SK-N-SH treated with all-trans-retinoic acid at 6 μM for 48 hours (cell line): ENCODE results near the gene ATOH8.

Experiments
- ATAC-seq: fragments of 200-7000 bp; cut with Tn5 transposase; 3 replicates; pipeline ENCODE4 v1.9.1; 2020; ENCODE audit warnings: mild to moderate bottlenecking, moderate library complexity
- ARNTL ChIP-seq: fragments of 450-650 bp; formaldehyde crosslinking; IDR thresholded peaks from 2 replicates; pipeline ENCODE4 v1.5.0; 2020; ENCODE audit warnings: low read depth, mild to moderate bottlenecking, moderate library complexity, borderline replicate concordance
- BACH2 ChIP-seq: fragments of 250-450 bp; sonication (Bioruptor Pico); IDR thresholded peaks from 2 replicates; pipeline ENCODE4 v1.9.0; 2021; ENCODE audit warnings: mild to moderate bottlenecking, borderline replicate concordance
- CSDC2 ChIP-seq: fragments of 250-450 bp; sonication (Bioruptor Pico); IDR thresholded peaks from 2 replicates; pipeline ENCODE4 v1.5.0; 2020; ENCODE audit warnings: mild to moderate bottlenecking, moderate library complexity
- ESRRG ChIP-seq: fragments of 250-450 bp; sonication (Bioruptor Pico); IDR thresholded peaks from 2 replicates; pipeline ENCODE4 v1.6.1; 2021; ENCODE audit warnings: mild to moderate bottlenecking
- GLIS3 ChIP-seq: fragments of 250-450 bp; sonication (Bioruptor Pico); IDR thresholded peaks from 2 replicates; pipeline ENCODE4 v1.5.0; 2020; ENCODE audit warnings: mild to moderate bottlenecking, moderate library complexity
- ISL1 ChIP-seq: fragments of 250-450 bp; sonication (Bioruptor Pico); IDR thresholded peaks from 2 replicates; pipeline ENCODE4 v2.1.2; 2022; ENCODE audit warnings: mild to moderate bottlenecking, moderate library complexity
- OSR1 ChIP-seq: fragments of 250-450 bp; sonication (Bioruptor Pico); IDR thresholded peaks from 2 replicates; pipeline ENCODE4 v1.8.0; 2022; ENCODE audit warnings: moderate library complexity, mild to moderate bottlenecking, inconsistent platforms
- PPARA ChIP-seq: fragments of 250-450 bp; sonication (Bioruptor Pico); IDR thresholded peaks from 2 replicates; pipeline ENCODE4 v1.5.0; 2020; ENCODE audit warnings: mild to moderate bottlenecking, borderline replicate concordance
- SNAI2 ChIP-seq: fragments of 250-450 bp; sonication (Bioruptor Pico); IDR thresholded peaks from 2 replicates; pipeline ENCODE4 v1.5.0; 2020; ENCODE audit warnings: mild to moderate bottlenecking, moderate library complexity
- TCF4 ChIP-seq: fragments of 250-450 bp; sonication (Bioruptor Pico); IDR thresholded peaks from 2 replicates; pipeline ENCODE4 v1.8.0; 2021; ENCODE audit warnings: mild to moderate bottlenecking, moderate library complexity, borderline replicate concordance
- ZC3H10 ChIP-seq: fragments of 250-450 bp; sonication (Bioruptor Pico); IDR thresholded peaks from 2 replicates; pipeline ENCODE4 v1.5.1; 2021; ENCODE audit warnings: mild to moderate bottlenecking, moderate library complexity
- ZFP3 ChIP-seq: fragments of 250-450 bp; sonication (Bioruptor Pico); IDR thresholded peaks from 2 replicates; pipeline ENCODE4 v1.5.0; 2020; ENCODE audit warnings: mild to moderate bottlenecking, moderate library complexity
- ZFP30 ChIP-seq: fragments of 450-650 bp; formaldehyde crosslinking; IDR thresholded peaks from 2 replicates; pipeline ENCODE4 v1.5.0; 2022; ENCODE audit warnings: mild to moderate bottlenecking, moderate library complexity
- ZNF565 ChIP-seq: fragments of 450-650 bp; formaldehyde crosslinking; conservative IDR thresholded peaks from 2 replicates; pipeline ENCODE4 v1.5.0; 2020; ENCODE audit warnings: low read depth, mild to moderate bottlenecking, moderate library complexity
- ZNF70 ChIP-seq: fragments of 450-650 bp; formaldehyde crosslinking; IDR thresholded peaks from 2 replicates; pipeline ENCODE4 v1.5.0; 2020; ENCODE audit warnings: mild to moderate bottlenecking, moderate library complexity
- ZNF8 ChIP-seq: fragments of 450-650 bp; formaldehyde crosslinking; IDR thresholded peaks from 2 replicates; pipeline ENCODE4 v1.5.0; 2020; ENCODE audit warnings: mild to moderate bottlenecking, moderate library complexity
- TF ChIP-seq, protein P1 (sequence below): fragments of 250-450 bp; sonication (Bioruptor Pico); IDR thresholded peaks from 2 replicates; pipeline ENCODE4 v1.5.1; 2020; ENCODE audit warnings: low read depth, mild to moderate bottlenecking, moderate library complexity
- TF ChIP-seq, protein P2 (sequence below): fragments of 250-450 bp; sonication (Bioruptor Pico); IDR thresholded peaks from 2 replicates; pipeline ENCODE4 v1.8.0; 2021; ENCODE audit warnings: low read depth, mild to moderate bottlenecking, moderate library complexity, borderline replicate concordance
- TF ChIP-seq, protein P3 (sequence below): fragments of 250-450 bp; sonication (Bioruptor Pico); IDR thresholded peaks from 2 replicates; pipeline ENCODE4 v1.8.0; 2020; ENCODE audit warnings: mild to moderate bottlenecking, moderate library complexity, borderline replicate concordance
- TF ChIP-seq, protein P4 (sequence below): fragments of 250-450 bp; sonication (Bioruptor Pico); IDR thresholded peaks from 2 replicates; pipeline ENCODE4 v1.5.1; 2021; ENCODE audit warnings: mild to moderate bottlenecking, moderate library complexity
- TF ChIP-seq, protein P5 (sequence below): fragments of 250-450 bp; sonication (Bioruptor Pico); IDR thresholded peaks from 2 replicates; pipeline ENCODE4 v1.5.0; 2020; ENCODE audit warnings: mild to moderate bottlenecking, moderate library complexity

Gene ATOH8

DNA sequence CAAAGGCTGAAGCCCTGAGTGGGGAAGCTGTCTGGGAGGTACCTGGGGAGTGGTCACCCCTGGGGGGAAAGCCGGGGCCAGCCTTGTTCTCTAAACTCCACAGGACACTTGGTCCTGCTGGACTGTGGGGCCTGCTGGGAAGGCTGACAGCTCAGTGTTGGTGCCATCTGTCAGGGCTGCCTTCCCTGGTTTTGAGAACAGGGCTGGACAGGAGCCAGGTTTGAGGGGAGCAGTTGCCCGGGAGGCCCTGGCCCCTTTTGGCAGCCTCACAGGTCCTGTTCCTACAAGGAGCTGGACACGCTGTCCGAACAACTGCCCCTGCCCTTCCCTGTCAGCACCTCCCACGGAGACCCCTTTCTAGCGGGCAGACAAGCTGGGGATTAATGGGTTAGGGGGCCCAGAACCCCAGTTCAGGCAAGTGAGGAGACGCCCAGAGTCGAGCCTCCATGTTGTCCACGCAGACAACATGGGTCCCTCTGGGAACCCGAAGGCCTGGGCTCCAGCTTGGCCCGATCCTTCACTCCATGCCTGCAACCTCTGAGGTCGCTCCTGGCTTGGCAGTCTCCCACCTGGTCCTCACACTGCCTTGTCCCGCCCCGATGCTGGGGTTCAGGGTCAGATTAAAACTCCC is 40.8 kb downstream of the ATOH8 start (continued):
- TF ChIP-seq ZNF70 (CRISPR knock-in tag) (no peak), ISL1 (CRISPR knock-in tag) (no peak), ZNF565 (CRISPR knock-in tag) (no peak)

DNA sequence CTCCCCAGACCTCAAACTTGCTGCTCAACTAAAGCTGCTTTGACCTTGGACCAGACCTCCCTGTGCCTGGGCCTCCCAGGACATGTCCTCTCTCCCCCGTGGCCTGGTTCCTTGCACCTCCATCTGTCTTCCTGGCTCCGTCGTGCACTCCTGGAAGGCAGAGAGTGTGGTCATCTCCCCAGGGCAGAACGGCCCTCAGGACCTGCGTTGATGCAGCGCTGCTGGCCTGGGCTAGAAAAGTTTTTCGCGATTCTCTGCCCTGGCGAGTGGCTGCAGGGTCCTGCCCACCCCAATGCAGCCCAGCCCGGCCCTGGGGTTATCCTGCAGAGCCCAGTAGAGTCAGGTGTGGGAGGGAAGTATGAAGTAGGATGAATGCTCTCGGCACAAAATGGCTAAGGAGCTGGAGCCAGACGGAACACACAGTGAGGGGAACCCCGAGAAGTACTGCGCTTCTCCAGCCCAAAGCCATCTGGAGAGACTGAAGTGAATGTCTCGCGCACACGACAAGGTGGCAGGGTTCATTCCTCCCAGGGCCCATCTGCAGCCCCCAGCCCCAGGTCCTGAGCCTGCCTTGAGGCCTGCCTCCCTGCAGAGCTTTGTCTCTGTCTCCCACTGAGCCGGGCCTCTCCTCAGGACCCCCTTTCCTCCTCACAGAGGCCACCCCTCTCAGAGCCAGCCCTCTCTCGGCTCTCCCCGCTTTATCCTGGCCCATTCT is 41.7 kb downstream of the ATOH8 start:
- TF ChIP-seq ISL1 (CRISPR knock-in tag) (no peak), SNAI2 (CRISPR knock-in tag) (no peak), BACH2 (CRISPR knock-in tag) (no peak), ZFP3 (CRISPR knock-in tag) (no peak), CSDC2 (CRISPR knock-in tag) (no peak), ZNF70 (CRISPR knock-in tag) (no peak), ESRRG (CRISPR knock-in tag) (no peak), ZFP30 (no peak), ZNF565 (CRISPR knock-in tag) (no peak), PPARA (CRISPR knock-in tag) (no peak), GLIS3 (CRISPR knock-in tag) (no peak), TCF4 (CRISPR knock-in tag) (no peak), OSR1 (CRISPR knock-in tag) (no peak), ZC3H10 (no peak), ZNF8 (CRISPR knock-in tag) (no peak)
- TF ChIP-seq, protein P1, sequence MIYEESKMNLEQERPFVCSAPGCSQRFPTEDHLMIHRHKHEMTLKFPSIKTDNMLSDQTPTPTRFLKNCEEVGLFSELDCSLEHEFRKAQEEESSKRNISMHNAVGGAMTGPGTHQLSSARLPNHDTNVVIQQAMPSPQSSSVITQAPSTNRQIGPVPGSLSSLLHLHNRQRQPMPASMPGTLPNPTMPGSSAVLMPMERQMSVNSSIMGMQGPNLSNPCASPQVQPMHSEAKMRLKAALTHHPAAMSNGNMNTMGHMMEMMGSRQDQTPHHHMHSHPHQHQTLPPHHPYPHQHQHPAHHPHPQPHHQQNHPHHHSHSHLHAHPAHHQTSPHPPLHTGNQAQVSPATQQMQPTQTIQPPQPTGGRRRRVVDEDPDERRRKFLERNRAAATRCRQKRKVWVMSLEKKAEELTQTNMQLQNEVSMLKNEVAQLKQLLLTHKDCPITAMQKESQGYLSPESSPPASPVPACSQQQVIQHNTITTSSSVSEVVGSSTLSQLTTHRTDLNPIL, result no peak
- TF ChIP-seq, protein P2, sequence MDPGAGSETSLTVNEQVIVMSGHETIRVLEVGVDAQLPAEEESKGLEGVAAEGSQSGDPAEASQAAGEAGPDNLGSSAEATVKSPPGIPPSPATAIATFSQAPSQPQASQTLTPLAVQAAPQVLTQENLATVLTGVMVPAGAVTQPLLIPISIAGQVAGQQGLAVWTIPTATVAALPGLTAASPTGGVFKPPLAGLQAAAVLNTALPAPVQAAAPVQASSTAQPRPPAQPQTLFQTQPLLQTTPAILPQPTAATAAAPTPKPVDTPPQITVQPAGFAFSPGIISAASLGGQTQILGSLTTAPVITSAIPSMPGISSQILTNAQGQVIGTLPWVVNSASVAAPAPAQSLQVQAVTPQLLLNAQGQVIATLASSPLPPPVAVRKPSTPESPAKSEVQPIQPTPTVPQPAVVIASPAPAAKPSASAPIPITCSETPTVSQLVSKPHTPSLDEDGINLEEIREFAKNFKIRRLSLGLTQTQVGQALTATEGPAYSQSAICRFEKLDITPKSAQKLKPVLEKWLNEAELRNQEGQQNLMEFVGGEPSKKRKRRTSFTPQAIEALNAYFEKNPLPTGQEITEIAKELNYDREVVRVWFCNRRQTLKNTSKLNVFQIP (CRISPR knock-in tag), result no peak
- TF ChIP-seq, protein P3, sequence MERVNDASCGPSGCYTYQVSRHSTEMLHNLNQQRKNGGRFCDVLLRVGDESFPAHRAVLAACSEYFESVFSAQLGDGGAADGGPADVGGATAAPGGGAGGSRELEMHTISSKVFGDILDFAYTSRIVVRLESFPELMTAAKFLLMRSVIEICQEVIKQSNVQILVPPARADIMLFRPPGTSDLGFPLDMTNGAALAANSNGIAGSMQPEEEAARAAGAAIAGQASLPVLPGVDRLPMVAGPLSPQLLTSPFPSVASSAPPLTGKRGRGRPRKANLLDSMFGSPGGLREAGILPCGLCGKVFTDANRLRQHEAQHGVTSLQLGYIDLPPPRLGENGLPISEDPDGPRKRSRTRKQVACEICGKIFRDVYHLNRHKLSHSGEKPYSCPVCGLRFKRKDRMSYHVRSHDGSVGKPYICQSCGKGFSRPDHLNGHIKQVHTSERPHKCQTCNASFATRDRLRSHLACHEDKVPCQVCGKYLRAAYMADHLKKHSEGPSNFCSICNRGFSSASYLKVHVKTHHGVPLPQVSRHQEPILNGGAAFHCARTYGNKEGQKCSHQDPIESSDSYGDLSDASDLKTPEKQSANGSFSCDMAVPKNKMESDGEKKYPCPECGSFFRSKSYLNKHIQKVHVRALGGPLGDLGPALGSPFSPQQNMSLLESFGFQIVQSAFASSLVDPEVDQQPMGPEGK (CRISPR knock-in tag), result no peak
- TF ChIP-seq, protein P4, sequence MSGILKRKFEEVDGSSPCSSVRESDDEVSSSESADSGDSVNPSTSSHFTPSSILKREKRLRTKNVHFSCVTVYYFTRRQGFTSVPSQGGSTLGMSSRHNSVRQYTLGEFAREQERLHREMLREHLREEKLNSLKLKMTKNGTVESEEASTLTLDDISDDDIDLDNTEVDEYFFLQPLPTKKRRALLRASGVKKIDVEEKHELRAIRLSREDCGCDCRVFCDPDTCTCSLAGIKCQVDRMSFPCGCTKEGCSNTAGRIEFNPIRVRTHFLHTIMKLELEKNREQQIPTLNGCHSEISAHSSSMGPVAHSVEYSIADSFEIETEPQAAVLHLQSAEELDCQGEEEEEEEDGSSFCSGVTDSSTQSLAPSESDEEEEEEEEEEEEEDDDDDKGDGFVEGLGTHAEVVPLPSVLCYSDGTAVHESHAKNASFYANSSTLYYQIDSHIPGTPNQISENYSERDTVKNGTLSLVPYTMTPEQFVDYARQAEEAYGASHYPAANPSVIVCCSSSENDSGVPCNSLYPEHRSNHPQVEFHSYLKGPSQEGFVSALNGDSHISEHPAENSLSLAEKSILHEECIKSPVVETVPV (CRISPR knock-in tag), result no peak
- TF ChIP-seq, protein P5, sequence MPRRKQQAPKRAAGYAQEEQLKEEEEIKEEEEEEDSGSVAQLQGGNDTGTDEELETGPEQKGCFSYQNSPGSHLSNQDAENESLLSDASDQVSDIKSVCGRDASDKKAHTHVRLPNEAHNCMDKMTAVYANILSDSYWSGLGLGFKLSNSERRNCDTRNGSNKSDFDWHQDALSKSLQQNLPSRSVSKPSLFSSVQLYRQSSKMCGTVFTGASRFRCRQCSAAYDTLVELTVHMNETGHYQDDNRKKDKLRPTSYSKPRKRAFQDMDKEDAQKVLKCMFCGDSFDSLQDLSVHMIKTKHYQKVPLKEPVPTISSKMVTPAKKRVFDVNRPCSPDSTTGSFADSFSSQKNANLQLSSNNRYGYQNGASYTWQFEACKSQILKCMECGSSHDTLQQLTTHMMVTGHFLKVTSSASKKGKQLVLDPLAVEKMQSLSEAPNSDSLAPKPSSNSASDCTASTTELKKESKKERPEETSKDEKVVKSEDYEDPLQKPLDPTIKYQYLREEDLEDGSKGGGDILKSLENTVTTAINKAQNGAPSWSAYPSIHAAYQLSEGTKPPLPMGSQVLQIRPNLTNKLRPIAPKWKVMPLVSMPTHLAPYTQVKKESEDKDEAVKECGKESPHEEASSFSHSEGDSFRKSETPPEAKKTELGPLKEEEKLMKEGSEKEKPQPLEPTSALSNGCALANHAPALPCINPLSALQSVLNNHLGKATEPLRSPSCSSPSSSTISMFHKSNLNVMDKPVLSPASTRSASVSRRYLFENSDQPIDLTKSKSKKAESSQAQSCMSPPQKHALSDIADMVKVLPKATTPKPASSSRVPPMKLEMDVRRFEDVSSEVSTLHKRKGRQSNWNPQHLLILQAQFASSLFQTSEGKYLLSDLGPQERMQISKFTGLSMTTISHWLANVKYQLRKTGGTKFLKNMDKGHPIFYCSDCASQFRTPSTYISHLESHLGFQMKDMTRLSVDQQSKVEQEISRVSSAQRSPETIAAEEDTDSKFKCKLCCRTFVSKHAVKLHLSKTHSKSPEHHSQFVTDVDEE, result no peak
- no peak for ATAC-seq

DNA sequence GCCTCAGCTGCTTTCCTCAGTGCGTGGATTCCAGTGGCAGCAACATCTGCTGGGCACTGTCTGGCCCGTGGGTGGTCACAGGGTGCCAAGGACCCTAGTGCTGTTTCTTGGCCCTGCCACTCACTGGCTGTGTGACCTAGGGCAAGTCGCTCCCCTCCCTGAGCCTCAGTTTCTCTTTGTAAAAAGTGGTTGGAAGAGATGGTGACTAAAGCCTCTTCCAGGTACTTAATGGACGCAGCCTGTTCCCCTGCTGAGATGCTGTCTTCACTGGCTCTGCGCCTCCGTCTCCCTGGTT is 42.2 kb downstream of the ATOH8 start:
- ATAC-seq, result no peak
- TF ChIP-seq ARNTL (CRISPR knock-in tag) (no peak), GLIS3 (CRISPR knock-in tag) (no peak), TCF4 (CRISPR knock-in tag) (no peak)
- TF ChIP-seq, protein P5, result no peak
